ENCODE data around the gene PTPRG.
A peak's percentile ranks its signal among the peaks of the same experiment; 100 is the strongest.

The PTPRG gene

GRCh38 chr3:61527011-61527410 is 34.4 kb upstream of the PTPRG start:
- TF ChIP-seq ZFX (IDR thresholded peaks at IDR 0.05): no peak
- TF ChIP-seq, protein P1, sequence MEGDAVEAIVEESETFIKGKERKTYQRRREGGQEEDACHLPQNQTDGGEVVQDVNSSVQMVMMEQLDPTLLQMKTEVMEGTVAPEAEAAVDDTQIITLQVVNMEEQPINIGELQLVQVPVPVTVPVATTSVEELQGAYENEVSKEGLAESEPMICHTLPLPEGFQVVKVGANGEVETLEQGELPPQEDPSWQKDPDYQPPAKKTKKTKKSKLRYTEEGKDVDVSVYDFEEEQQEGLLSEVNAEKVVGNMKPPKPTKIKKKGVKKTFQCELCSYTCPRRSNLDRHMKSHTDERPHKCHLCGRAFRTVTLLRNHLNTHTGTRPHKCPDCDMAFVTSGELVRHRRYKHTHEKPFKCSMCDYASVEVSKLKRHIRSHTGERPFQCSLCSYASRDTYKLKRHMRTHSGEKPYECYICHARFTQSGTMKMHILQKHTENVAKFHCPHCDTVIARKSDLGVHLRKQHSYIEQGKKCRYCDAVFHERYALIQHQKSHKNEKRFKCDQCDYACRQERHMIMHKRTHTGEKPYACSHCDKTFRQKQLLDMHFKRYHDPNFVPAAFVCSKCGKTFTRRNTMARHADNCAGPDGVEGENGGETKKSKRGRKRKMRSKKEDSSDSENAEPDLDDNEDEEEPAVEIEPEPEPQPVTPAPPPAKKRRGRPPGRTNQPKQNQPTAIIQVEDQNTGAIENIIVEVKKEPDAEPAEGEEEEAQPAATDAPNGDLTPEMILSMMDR (conservative IDR thresholded peaks at IDR 0.05): no peak
- H3K27ac ChIP-seq: no peak overlapping the region

GRCh38 chr3:61530355-61530754 is 31.0 kb upstream of the PTPRG start:
- no peak overlapping the region for H3K27ac ChIP-seq
- TF ChIP-seq, protein P1 (conservative IDR thresholded peaks at IDR 0.05): peak; percentile 72
- TF ChIP-seq ZFX (IDR thresholded peaks at IDR 0.05): no peak

- no peak overlapping the region for H3K27ac ChIP-seq
- TF ChIP-seq ZFX (IDR thresholded peaks at IDR 0.05): no peak
- TF ChIP-seq, protein P1 (conservative IDR thresholded peaks at IDR 0.05): no peak
Observed at GRCh38 chr3:61531528-61531927, 29.8 kb upstream of the PTPRG start.

- no peak overlapping the region for H3K27ac ChIP-seq
- TF ChIP-seq ZFX (IDR thresholded peaks at IDR 0.05): no peak
- TF ChIP-seq, protein P1 (conservative IDR thresholded peaks at IDR 0.05): no peak
Observed at GRCh38 chr3:61532739-61533500, 28.5 kb upstream of the PTPRG start.

- TF ChIP-seq, protein P1 (conservative IDR thresholded peaks at IDR 0.05): no peak
- no peak for TF ChIP-seq ZFX (IDR thresholded peaks at IDR 0.05)
- no peak overlapping the region for H3K27ac ChIP-seq
Observed at GRCh38 chr3:61535826-61536225, 25.5 kb upstream of the PTPRG start.

GRCh38 chr3:61537366-61537765 is 24.0 kb upstream of the PTPRG start:
- H3K27ac ChIP-seq: no peak overlapping the region
- TF ChIP-seq, protein P1 (conservative IDR thresholded peaks at IDR 0.05): no peak
- TF ChIP-seq ZFX (IDR thresholded peaks at IDR 0.05): no peak

GRCh38 chr3:61538486-61538885 is 22.9 kb upstream of the PTPRG start:
- no peak for TF ChIP-seq ZFX (IDR thresholded peaks at IDR 0.05)
- TF ChIP-seq, protein P1 (conservative IDR thresholded peaks at IDR 0.05): no peak
- H3K27ac ChIP-seq: no peak overlapping the region
